ENCODE measurements around the gene TIMP3.

TIMP3 gene

GRCh38 chr22:32882774-32883530 is 81.4 kb downstream of the TIMP3 start:
- TF ChIP-seq CTCF (IDR thresholded peaks at IDR 0.05; ENCODE audit: low read depth, low read length) = no peak
- no peak for DNase-seq (ENCODE audit: extremely low read depth, low read depth)

- TF ChIP-seq CTCF (IDR thresholded peaks at IDR 0.05; ENCODE audit: low read depth, low read length) = no peak
- no peak for DNase-seq (ENCODE audit: extremely low read depth, low read depth)
Observed at GRCh38 chr22:32887324-32887980, 85.9 kb downstream of the TIMP3 start.

- no peak for DNase-seq (ENCODE audit: extremely low read depth, low read depth)
- no peak for TF ChIP-seq CTCF (IDR thresholded peaks at IDR 0.05; ENCODE audit: low read depth, low read length)
Observed at GRCh38 chr22:32888976-32889375, 87.5 kb downstream of the TIMP3 start.

GRCh38 chr22:32896891-32897290 is 95.4 kb downstream of the TIMP3 start:
- no peak for DNase-seq (ENCODE audit: extremely low read depth, low read depth)
- TF ChIP-seq CTCF (IDR thresholded peaks at IDR 0.05; ENCODE audit: low read depth, low read length) = no peak

- TF ChIP-seq CTCF (IDR thresholded peaks at IDR 0.05; ENCODE audit: low read depth, low read length) = no peak
- no peak for DNase-seq (ENCODE audit: extremely low read depth, low read depth)
Observed at GRCh38 chr22:32897400-32897799, 95.9 kb downstream of the TIMP3 start.

- no peak for TF ChIP-seq CTCF (IDR thresholded peaks at IDR 0.05; ENCODE audit: low read depth, low read length)
- no peak for DNase-seq (ENCODE audit: extremely low read depth, low read depth)
Observed at GRCh38 chr22:32900886-32901635, 99.6 kb downstream of the TIMP3 start.

GRCh38 chr22:32901925-32902324 is 100.4 kb downstream of the TIMP3 start:
- no peak for TF ChIP-seq CTCF (IDR thresholded peaks at IDR 0.05; ENCODE audit: low read depth, low read length)
- no peak for DNase-seq (ENCODE audit: extremely low read depth, low read depth)
